ENCODE measurements around the gene CCDC28A.

Gene CCDC28A

DNA sequence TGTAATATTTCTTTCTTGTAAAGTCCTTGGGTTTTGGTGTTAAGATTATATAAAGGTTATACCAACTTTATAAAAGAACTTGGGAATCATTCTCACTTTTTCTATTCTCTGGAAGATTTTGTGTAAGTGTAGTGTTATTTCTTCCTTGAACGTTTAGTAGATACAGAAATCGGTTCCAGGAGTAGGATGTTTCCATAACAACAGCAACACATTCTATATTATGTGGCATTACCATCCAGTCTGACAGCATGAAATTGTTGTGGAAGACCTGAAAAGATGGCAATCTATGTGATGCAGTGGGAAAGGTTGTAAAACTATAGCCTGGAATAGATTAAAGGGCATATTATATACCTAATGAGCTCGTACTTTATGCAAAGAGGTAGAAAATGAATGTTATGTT, 36.1 kb downstream of the CCDC28A start:
- H3K9ac ChIP-seq (ENCODE audit: low read length in 5 of 5) = no peak overlapping the region
- no peaks in the 10 kb centered on the region for H3K4me1 ChIP-seq (ENCODE audit: control insufficient read depth in 5 of 5, insufficient read depth in 5 of 5, low read length in 5 of 5)
- H3K27ac ChIP-seq (ENCODE audit: low read depth, low read length) = no peak overlapping the region
- no peak overlapping the region for H3K4me3 ChIP-seq (ENCODE audit: low read depth in 1 of 5, low read length in 5 of 5)
- no peaks in the 10 kb centered on the region for H3K9me3 ChIP-seq (ENCODE audit: control insufficient read depth in 5 of 5, low read length in 5 of 5)
- H3K36me3 ChIP-seq (ENCODE audit: control insufficient read depth in 5 of 5, insufficient read depth in 5 of 5, low read length in 5 of 5) = no peaks in the 10 kb centered on the region
- no peaks in the 10 kb centered on the region for H3K27me3 ChIP-seq (ENCODE audit: control insufficient read depth in 5 of 5, insufficient read depth in 4 of 5, low read length in 5 of 5)

DNA sequence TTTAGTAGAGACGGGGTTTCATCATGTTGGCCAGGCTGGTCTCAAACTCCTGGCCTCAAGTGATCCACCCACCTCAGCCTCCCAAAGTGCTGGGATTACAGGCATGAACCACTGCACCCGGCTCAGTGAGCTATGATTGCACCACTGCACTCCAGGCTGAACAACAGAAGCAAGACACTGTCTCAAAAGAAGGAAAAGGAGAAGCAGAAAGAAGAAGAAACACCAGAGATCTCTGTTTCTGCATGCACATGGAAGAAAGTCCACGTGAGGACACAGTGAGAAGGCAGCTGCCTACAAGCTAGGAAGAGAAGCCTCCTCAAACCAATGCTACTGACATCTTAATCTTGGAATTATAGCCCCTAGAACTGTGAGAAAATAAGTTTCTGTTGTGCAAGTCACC, 38.3 kb downstream of the CCDC28A start:
- Histone ChIP-seq H3K9ac (ENCODE audit: low read length in 5 of 5) (no peak overlapping the region), H3K36me3 (ENCODE audit: control insufficient read depth in 5 of 5, insufficient read depth in 5 of 5, low read length in 5 of 5) (no peaks in the 10 kb centered on the region), H3K4me1 (ENCODE audit: control insufficient read depth in 5 of 5, insufficient read depth in 5 of 5, low read length in 5 of 5) (no peaks in the 10 kb centered on the region), H3K27me3 (ENCODE audit: control insufficient read depth in 5 of 5, insufficient read depth in 4 of 5, low read length in 5 of 5) (no peaks in the 10 kb centered on the region), H3K9me3 (ENCODE audit: control insufficient read depth in 5 of 5, low read length in 5 of 5) (no peaks in the 10 kb centered on the region), H3K4me3 (ENCODE audit: low read depth in 1 of 5, low read length in 5 of 5) (no peak overlapping the region), H3K27ac (ENCODE audit: low read depth, low read length) (no peak overlapping the region)

DNA sequence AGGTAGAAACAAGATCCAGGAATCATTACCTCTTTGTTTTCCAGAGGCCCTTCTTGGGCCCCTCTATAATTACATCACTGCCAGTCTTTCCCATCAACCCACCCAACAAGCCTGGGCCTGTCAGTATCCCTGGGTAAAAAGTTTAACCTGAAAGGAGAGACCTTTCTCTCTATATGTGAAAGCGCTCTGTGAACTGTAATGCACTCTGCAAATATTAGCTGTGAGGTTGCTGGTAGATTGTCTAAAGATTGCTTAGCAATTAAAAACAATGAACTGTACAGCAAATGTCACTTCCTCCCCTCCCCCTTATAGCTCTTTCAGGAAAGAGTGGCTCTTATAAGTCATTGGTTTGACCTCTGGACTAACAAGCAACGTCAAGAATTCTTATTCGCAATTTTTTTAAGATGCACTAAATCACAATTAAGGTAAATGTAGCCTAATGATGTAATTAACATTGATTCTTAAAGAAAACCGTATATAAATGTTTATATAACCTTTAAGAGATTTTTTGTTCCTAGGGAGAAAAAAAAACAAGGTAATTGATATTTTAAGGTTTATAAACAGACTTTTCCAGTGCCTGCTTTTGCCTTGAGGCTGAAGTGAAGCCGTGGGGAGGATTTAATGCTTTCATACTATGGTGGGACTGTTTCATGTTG, 40.7 kb downstream of the CCDC28A start:
- no peaks in the 10 kb centered on the region for H3K36me3 ChIP-seq (ENCODE audit: control insufficient read depth in 5 of 5, insufficient read depth in 5 of 5, low read length in 5 of 5)
- no peaks in the 10 kb centered on the region for H3K4me1 ChIP-seq (ENCODE audit: control insufficient read depth in 5 of 5, insufficient read depth in 5 of 5, low read length in 5 of 5)
- H3K4me3 ChIP-seq (ENCODE audit: low read depth in 1 of 5, low read length in 5 of 5) = no peak overlapping the region
- H3K9me3 ChIP-seq (ENCODE audit: control insufficient read depth in 5 of 5, low read length in 5 of 5) = no peaks in the 10 kb centered on the region
- H3K27ac ChIP-seq (ENCODE audit: low read depth, low read length) = no peak overlapping the region
- H3K9ac ChIP-seq (ENCODE audit: low read length in 5 of 5) = no peak overlapping the region
- H3K27me3 ChIP-seq (ENCODE audit: control insufficient read depth in 5 of 5, insufficient read depth in 4 of 5, low read length in 5 of 5) = no peaks in the 10 kb centered on the region

DNA sequence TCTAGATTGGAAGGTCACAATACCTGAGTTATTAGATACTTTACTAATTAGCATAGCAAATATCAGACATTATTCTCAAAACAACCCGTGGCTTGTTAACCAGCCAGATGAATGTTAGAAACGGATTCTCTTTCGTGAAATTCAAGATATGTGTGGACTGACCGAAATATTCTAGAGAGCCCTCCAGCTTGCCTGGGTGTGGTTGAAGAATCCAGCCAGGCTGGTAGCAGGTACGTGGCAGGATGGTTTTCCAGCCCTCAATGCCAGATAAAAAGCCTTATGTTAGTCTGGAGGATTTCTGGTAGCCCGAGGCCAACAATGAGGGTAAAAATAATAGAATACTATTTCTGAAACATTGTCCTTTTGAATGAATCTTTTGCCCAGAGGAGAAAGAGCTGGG, 41.7 kb downstream of the CCDC28A start:
- Histone ChIP-seq H3K4me1 (ENCODE audit: control insufficient read depth in 5 of 5, insufficient read depth in 5 of 5, low read length in 5 of 5) (no peaks in the 10 kb centered on the region), H3K9ac (ENCODE audit: low read length in 5 of 5) (no peak overlapping the region), H3K4me3 (ENCODE audit: low read depth in 1 of 5, low read length in 5 of 5) (no peak overlapping the region), H3K9me3 (ENCODE audit: control insufficient read depth in 5 of 5, low read length in 5 of 5) (no peaks in the 10 kb centered on the region), H3K36me3 (ENCODE audit: control insufficient read depth in 5 of 5, insufficient read depth in 5 of 5, low read length in 5 of 5) (no peaks in the 10 kb centered on the region), H3K27me3 (ENCODE audit: control insufficient read depth in 5 of 5, insufficient read depth in 4 of 5, low read length in 5 of 5) (no peaks in the 10 kb centered on the region), H3K27ac (ENCODE audit: low read depth, low read length) (no peak overlapping the region)

DNA sequence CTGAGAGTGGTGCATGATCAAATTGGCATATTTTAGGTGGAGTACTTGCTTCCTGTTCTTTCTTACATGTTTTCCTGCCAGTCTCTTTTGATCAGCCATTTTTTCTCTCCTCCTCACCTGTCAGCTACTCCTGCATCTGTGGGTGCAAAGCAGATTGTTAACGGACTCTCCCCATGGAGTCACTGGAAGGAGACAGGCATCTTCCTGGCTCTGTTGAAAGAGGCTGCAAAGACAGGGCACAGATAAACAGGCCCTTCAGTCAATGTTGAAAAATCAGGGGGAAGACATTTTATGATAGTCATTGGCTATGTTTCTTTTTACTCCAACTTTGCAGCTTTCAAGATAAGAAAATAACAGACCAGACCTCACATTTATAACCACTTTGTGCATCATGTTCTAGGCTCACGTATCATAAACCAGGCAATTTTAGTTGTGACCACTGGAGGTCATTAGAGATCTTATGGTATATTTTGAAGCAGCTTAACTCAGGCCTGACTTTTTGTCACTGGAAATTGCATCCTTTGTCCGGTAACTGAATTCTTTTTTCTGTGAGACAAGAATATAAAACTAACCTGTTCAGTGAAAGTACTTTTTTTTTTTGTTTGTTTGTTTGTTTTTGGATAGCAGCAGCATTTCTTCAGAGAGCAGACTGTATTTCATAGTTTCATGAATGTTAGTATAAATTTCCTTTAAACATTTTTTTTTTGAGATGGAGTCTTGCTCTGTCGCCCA, 42.4 kb downstream of the CCDC28A start:
- H3K27ac ChIP-seq (ENCODE audit: low read depth, low read length) = no peak overlapping the region
- H3K9ac ChIP-seq (ENCODE audit: low read length in 5 of 5) = no peak overlapping the region
- no peaks in the 10 kb centered on the region for H3K36me3 ChIP-seq (ENCODE audit: control insufficient read depth in 5 of 5, insufficient read depth in 5 of 5, low read length in 5 of 5)
- H3K9me3 ChIP-seq (ENCODE audit: control insufficient read depth in 5 of 5, low read length in 5 of 5) = no peaks in the 10 kb centered on the region
- H3K4me3 ChIP-seq (ENCODE audit: low read depth in 1 of 5, low read length in 5 of 5) = no peak overlapping the region
- no peaks in the 10 kb centered on the region for H3K27me3 ChIP-seq (ENCODE audit: control insufficient read depth in 5 of 5, insufficient read depth in 4 of 5, low read length in 5 of 5)
- H3K4me1 ChIP-seq (ENCODE audit: control insufficient read depth in 5 of 5, insufficient read depth in 5 of 5, low read length in 5 of 5) = no peaks in the 10 kb centered on the region

DNA sequence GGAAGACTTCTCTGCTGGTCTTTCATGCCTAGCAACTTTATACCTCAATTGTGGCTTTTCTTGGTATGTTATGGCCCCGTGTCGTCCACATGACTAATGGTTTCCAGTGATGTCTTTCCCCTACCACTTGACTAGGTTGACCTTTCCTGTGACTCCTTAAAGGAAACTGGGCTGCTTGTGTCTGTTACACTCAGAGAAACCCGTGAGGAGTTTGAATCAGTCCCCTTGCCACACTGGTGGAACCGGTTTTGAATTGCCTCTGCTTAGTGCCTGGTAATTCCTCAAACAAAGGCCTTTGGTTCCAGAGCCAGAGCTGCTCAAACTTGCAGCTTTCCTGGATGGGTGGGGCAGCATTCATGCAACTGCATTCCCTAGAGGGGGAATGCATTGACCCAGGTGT, 44.2 kb downstream of the CCDC28A start:
- Histone ChIP-seq H3K27me3 (ENCODE audit: control insufficient read depth in 5 of 5, insufficient read depth in 4 of 5, low read length in 5 of 5) (no peaks in the 10 kb centered on the region), H3K27ac (ENCODE audit: low read depth, low read length) (no peak overlapping the region), H3K9me3 (ENCODE audit: control insufficient read depth in 5 of 5, low read length in 5 of 5) (no peaks in the 10 kb centered on the region), H3K9ac (ENCODE audit: low read length in 5 of 5) (no peak overlapping the region), H3K4me1 (ENCODE audit: control insufficient read depth in 5 of 5, insufficient read depth in 5 of 5, low read length in 5 of 5) (no peaks in the 10 kb centered on the region), H3K36me3 (ENCODE audit: control insufficient read depth in 5 of 5, insufficient read depth in 5 of 5, low read length in 5 of 5) (no peaks in the 10 kb centered on the region), H3K4me3 (ENCODE audit: low read depth in 1 of 5, low read length in 5 of 5) (no peak overlapping the region)

DNA sequence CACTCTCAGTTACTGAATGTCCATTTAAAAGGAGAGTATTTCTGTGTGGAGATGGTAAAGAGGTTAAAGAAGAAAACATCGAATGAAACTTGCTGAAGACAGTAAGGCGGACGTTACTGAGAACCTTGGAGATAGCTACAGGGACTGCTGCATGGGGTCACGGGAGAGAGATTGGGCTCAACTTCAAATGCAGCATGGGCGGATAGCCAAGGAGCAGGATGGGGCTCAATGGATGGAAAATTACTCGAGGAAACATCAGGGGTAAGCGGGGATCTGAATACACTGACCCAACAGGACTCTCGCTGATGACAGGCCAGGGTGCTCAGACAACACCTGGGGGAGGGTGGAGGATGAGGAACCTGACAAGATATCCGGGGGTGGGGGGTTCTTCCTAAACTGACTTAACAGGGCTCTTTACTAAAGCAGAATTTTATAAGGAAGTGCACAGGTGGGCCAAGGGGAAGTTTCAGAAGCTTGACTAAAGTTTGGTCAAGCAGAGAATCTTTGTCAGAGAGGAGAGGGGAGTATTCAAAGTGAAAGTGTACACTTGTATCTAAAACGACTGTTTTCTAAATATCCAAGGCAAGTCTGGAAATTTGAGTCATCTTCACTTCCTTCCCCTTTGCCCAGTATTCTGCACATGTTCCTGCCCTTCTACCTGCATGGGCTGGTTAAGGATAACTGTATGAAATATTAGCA, 45.1 kb downstream of the CCDC28A start:
- H3K9ac ChIP-seq (ENCODE audit: low read length in 5 of 5) = no peak overlapping the region
- H3K27me3 ChIP-seq (ENCODE audit: control insufficient read depth in 5 of 5, insufficient read depth in 4 of 5, low read length in 5 of 5) = no peaks in the 10 kb centered on the region
- H3K4me1 ChIP-seq (ENCODE audit: control insufficient read depth in 5 of 5, insufficient read depth in 5 of 5, low read length in 5 of 5) = no peaks in the 10 kb centered on the region
- no peaks in the 10 kb centered on the region for H3K36me3 ChIP-seq (ENCODE audit: control insufficient read depth in 5 of 5, insufficient read depth in 5 of 5, low read length in 5 of 5)
- H3K9me3 ChIP-seq (ENCODE audit: control insufficient read depth in 5 of 5, low read length in 5 of 5) = no peaks in the 10 kb centered on the region
- no peak overlapping the region for H3K27ac ChIP-seq (ENCODE audit: low read depth, low read length)
- no peak overlapping the region for H3K4me3 ChIP-seq (ENCODE audit: low read depth in 1 of 5, low read length in 5 of 5)

DNA sequence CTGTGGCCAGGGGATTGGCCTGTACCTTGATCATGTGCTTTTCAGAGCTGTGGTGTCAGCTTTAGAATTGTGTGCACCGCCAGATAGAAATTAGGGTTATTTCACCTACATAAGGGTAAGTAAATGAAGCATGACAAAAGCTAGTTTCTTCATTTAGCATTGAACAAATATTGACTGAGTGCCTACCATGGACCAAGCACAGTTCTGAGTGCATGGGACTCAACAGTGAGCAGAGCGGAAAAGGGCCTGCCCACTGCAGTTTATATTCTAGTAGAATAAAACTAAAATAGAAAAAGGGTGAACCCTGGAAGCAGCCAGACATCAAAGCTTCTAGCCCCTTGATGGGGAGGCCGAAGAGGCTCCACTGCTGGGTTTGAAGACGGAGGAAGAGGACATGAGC, 48.0 kb downstream of the CCDC28A start:
- H3K9me3 ChIP-seq (ENCODE audit: control insufficient read depth in 5 of 5, low read length in 5 of 5) = no peaks in the 10 kb centered on the region
- no peaks in the 10 kb centered on the region for H3K36me3 ChIP-seq (ENCODE audit: control insufficient read depth in 5 of 5, insufficient read depth in 5 of 5, low read length in 5 of 5)
- H3K4me3 ChIP-seq (ENCODE audit: low read depth in 1 of 5, low read length in 5 of 5) = no peak overlapping the region
- no peaks in the 10 kb centered on the region for H3K27me3 ChIP-seq (ENCODE audit: control insufficient read depth in 5 of 5, insufficient read depth in 4 of 5, low read length in 5 of 5)
- no peak overlapping the region for H3K9ac ChIP-seq (ENCODE audit: low read length in 5 of 5)
- H3K4me1 ChIP-seq (ENCODE audit: control insufficient read depth in 5 of 5, insufficient read depth in 5 of 5, low read length in 5 of 5) = no peaks in the 10 kb centered on the region
- no peak overlapping the region for H3K27ac ChIP-seq (ENCODE audit: low read depth, low read length)

DNA sequence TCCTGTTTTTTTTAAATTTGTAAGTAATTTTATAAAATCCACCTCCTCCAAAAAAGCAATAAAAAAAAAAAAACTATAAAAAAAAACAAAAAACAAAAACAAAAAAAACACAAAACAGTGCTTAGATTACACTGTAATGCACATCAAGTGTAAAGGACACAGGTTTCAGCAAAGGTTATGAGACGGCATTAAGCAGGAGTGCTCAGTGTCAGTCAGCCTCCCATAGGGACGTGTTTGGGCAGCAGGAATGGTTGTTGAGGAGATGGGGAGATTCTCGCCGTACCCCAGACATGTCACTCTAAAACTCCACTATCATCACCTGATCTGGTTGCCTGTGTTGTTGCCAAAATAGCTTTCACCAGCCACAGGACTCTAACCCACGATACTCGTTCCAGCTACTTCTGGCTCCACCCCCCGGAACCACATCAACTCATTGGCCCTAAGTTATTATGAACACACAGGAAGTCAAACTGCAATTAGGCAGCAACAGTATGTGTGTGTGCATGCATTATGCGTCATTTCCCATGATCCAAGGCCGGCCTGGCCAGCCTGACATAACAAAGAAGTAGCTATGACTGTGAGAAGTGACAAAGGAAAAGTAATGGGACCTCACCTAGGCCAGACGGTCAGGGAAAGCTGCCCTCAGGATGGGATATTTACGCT, 51.0 kb downstream of the CCDC28A start:
- H3K27me3 ChIP-seq (ENCODE audit: control insufficient read depth in 5 of 5, insufficient read depth in 4 of 5, low read length in 5 of 5) = no peaks in the 10 kb centered on the region
- no peaks in the 10 kb centered on the region for H3K4me1 ChIP-seq (ENCODE audit: control insufficient read depth in 5 of 5, insufficient read depth in 5 of 5, low read length in 5 of 5)
- H3K9ac ChIP-seq (ENCODE audit: low read length in 5 of 5) = no peak overlapping the region
- H3K36me3 ChIP-seq (ENCODE audit: control insufficient read depth in 5 of 5, insufficient read depth in 5 of 5, low read length in 5 of 5) = no peaks in the 10 kb centered on the region
- no peak overlapping the region for H3K27ac ChIP-seq (ENCODE audit: low read depth, low read length)
- H3K4me3 ChIP-seq (ENCODE audit: low read depth in 1 of 5, low read length in 5 of 5) = no peak overlapping the region
- H3K9me3 ChIP-seq (ENCODE audit: control insufficient read depth in 5 of 5, low read length in 5 of 5) = no peaks in the 10 kb centered on the region

DNA sequence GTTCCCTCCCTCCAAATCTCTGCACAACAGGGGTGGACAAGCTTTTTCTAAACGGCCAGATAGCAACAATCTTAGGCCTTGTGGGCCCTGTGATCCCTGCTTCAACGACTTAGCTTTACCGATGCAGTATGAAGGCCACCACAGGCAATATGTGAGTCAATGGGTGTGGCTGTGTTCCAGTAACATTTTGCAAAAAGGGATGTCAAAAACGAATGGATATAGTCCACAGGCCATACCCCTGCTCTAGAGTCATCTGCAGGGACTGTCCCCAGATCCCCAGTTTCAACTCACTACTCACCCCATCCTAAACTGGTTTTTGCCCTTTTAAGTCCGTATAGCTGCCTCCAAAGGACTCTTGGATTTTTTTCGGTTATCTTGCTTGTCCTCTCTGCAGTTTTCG, 56.7 kb downstream of the CCDC28A start:
- no peaks in the 10 kb centered on the region for H3K9me3 ChIP-seq (ENCODE audit: control insufficient read depth in 5 of 5, low read length in 5 of 5)
- H3K27ac ChIP-seq (ENCODE audit: low read depth, low read length) = no peak overlapping the region
- no peak overlapping the region for H3K4me3 ChIP-seq (ENCODE audit: low read depth in 1 of 5, low read length in 5 of 5)
- no peaks in the 10 kb centered on the region for H3K27me3 ChIP-seq (ENCODE audit: control insufficient read depth in 5 of 5, insufficient read depth in 4 of 5, low read length in 5 of 5)
- no peaks in the 10 kb centered on the region for H3K4me1 ChIP-seq (ENCODE audit: control insufficient read depth in 5 of 5, insufficient read depth in 5 of 5, low read length in 5 of 5)
- H3K9ac ChIP-seq (ENCODE audit: low read length in 5 of 5) = no peak overlapping the region
- no peaks in the 10 kb centered on the region for H3K36me3 ChIP-seq (ENCODE audit: control insufficient read depth in 5 of 5, insufficient read depth in 5 of 5, low read length in 5 of 5)

Measured in subcutaneous abdominal adipose tissue (tissue), 5 donors.